HEK293 (cell line): Measurements from ENCODE around the gene MRPS18A.

Experiments
- ELK4 ChIP-seq: IDR thresholded peaks from 2 replicates; pipeline ENCODE4 v1.6.1; 2011; ENCODE audit warnings: mild to moderate bottlenecking, low read depth, low read length, borderline replicate concordance
- GLIS2 ChIP-seq: fragments of 450-650 bp; formaldehyde crosslinking; IDR thresholded peaks from 2 replicates; pipeline ENCODE4 v1.5.1; 2016; ENCODE audit warnings: missing biosample characterization, missing genetic modification characterization
- HIC1 ChIP-seq: fragments of 450-650 bp; formaldehyde crosslinking; IDR thresholded peaks from 2 replicates; pipeline ENCODE4 v1.5.1; 2016; ENCODE audit warnings: missing biosample characterization, missing genetic modification characterization
- PATZ1 ChIP-seq: fragments of 450-650 bp; formaldehyde crosslinking; IDR thresholded peaks from 2 replicates; pipeline ENCODE4 v1.5.1; 2016; ENCODE audit warnings: missing biosample characterization, missing genetic modification characterization
- REPIN1 ChIP-seq: fragments of 450-650 bp; formaldehyde crosslinking; IDR thresholded peaks from 2 replicates; pipeline ENCODE4 v1.5.1; 2017; ENCODE audit warnings: missing biosample characterization, missing genetic modification characterization, low read depth
- SP7 ChIP-seq: fragments of 450-650 bp; formaldehyde crosslinking; IDR thresholded peaks from 2 replicates; pipeline ENCODE4 v1.5.1; 2016; ENCODE audit warnings: missing biosample characterization, missing genetic modification characterization
- ZBTB11 ChIP-seq: fragments of 450-650 bp; formaldehyde crosslinking; conservative IDR thresholded peaks from 2 replicates; pipeline ENCODE4 v1.5.1; 2016; ENCODE audit warnings: low read depth, missing biosample characterization, missing genetic modification characterization
- ZNF140 ChIP-seq: fragments of 450-650 bp; formaldehyde crosslinking; IDR thresholded peaks from 2 replicates; pipeline ENCODE4 v1.5.1; 2016; ENCODE audit warnings: missing biosample characterization, missing genetic modification characterization
- ZNF148 ChIP-seq: fragments of 450-650 bp; formaldehyde crosslinking; IDR thresholded peaks from 2 replicates; pipeline ENCODE4 v1.5.0; 2017; ENCODE audit warnings: missing biosample characterization, missing genetic modification characterization, borderline replicate concordance
- ZNF16 ChIP-seq: fragments of 450-650 bp; formaldehyde crosslinking; IDR thresholded peaks from 2 replicates; pipeline ENCODE4 v1.5.1; 2016; ENCODE audit warnings: low read depth, missing biosample characterization, missing genetic modification characterization
- ZNF248 ChIP-seq: fragments of 450-650 bp; formaldehyde crosslinking; IDR thresholded peaks from 2 replicates; pipeline ENCODE4 v1.5.1; 2017; ENCODE audit warnings: missing biosample characterization, missing genetic modification characterization
- ZNF280C ChIP-seq: fragments of 450-650 bp; formaldehyde crosslinking; IDR thresholded peaks from 2 replicates; pipeline ENCODE4 v1.5.1; 2016; ENCODE audit warnings: missing biosample characterization, missing genetic modification characterization
- ZNF280D ChIP-seq: fragments of 450-650 bp; formaldehyde crosslinking; IDR thresholded peaks from 2 replicates; pipeline ENCODE4 v1.5.1; 2016; ENCODE audit warnings: missing biosample characterization, missing genetic modification characterization
- ZNF433 ChIP-seq: fragments of 450-650 bp; formaldehyde crosslinking; IDR thresholded peaks from 2 replicates; pipeline ENCODE4 v1.5.1; 2016; ENCODE audit warnings: missing biosample characterization, missing genetic modification characterization, low read depth
- ZNF561 ChIP-seq: fragments of 450-650 bp; IDR thresholded peaks from 2 replicates; pipeline ENCODE4 v1.5.1; 2018; ENCODE audit warnings: missing biosample characterization, missing genetic modification characterization, borderline replicate concordance
- ZNF629 ChIP-seq: fragments of 450-650 bp; formaldehyde crosslinking; IDR thresholded peaks from 2 replicates; pipeline ENCODE4 v1.5.1; 2017; ENCODE audit warnings: missing biosample characterization, missing genetic modification characterization
- ZNF664 ChIP-seq: fragments of 450-650 bp; formaldehyde crosslinking; IDR thresholded peaks from 2 replicates; pipeline ENCODE4 v1.5.1; 2016; ENCODE audit warnings: missing biosample characterization, missing genetic modification characterization
- ZNF692 ChIP-seq: fragments of 450-650 bp; formaldehyde crosslinking; IDR thresholded peaks from 2 replicates; pipeline ENCODE4 v1.5.1; 2016; ENCODE audit warnings: missing biosample characterization, missing genetic modification characterization

MRPS18A gene

GRCh38 chr6:43687437-43688347, at the start of gene MRPS18A (continued):
- TF ChIP-seq HIC1 (no peak), ZNF16 (no peak), ZNF664 (tag by site-specific recombination) (no peak), GLIS2 (no peak; the same call in 1 of the 2 replicates), ZNF248 (tag by site-specific recombination) (no peak), ZNF148 (no peak), ZNF280D (tag by site-specific recombination) (no peak), ELK4 (0 out of 2 replicates have a peak, but pooled peaks have one; percentile 36), ZBTB11 (tag by site-specific recombination) (peak; percentile 82), REPIN1 (tag by site-specific recombination) (no peak), ZNF280C (no peak), ZNF692 (no peak), ZNF561 (no peak), PATZ1 (tag by site-specific recombination) (peak; percentile 65; the same call in 1 of the 2 replicates), ZNF140 (tag by site-specific recombination) (no peak), SP7 (0 out of 2 replicates have a peak, but pooled peaks have one; percentile 26), ZNF433 (tag by site-specific recombination) (no peak), ZNF629 (0 out of 2 replicates have a peak, but pooled peaks have one; percentile 40)
